ENCODE data around the gene LEMD2.

LEMD2 gene

GRCh38 chr6:33782561-33782960, 6.4 kb downstream of the LEMD2 start:
- H3K36me3 ChIP-seq (ENCODE audit: control insufficient read depth, low read length) = peaks cover 97% of the 10 kb centered on the region
- peaks cover 19% of the 10 kb centered on the region for H3K4me1 ChIP-seq (ENCODE audit: control insufficient read depth, low read length)
- H3K27me3 ChIP-seq (ENCODE audit: control insufficient read depth, low read length) = no peaks in the 10 kb centered on the region
- H3F3A ChIP-seq (ENCODE audit: control insufficient read depth, insufficient read depth) = no peaks in the 10 kb centered on the region
- no peaks in the 10 kb centered on the region for H3K9me3 ChIP-seq (ENCODE audit: control insufficient read depth, insufficient read depth, low read length)
- no peak overlapping the region for H3K4me2 ChIP-seq (ENCODE audit: low read length)
- H3K79me2 ChIP-seq (ENCODE audit: control insufficient read depth, low read length) = peaks cover 31% of the 10 kb centered on the region
- no peak overlapping the region for H3K27ac ChIP-seq (ENCODE audit: low read depth, low read length)
- peaks cover 13% of the 10 kb centered on the region for H4K20me1 ChIP-seq (ENCODE audit: control insufficient read depth, insufficient read depth, low read depth, low read length)
- no peak overlapping the region for H3K4me3 ChIP-seq (ENCODE audit: low read length)
- no peak for TF ChIP-seq CTCF (IDR thresholded peaks at IDR 0.05; ENCODE audit: low read depth, low read length, poor library complexity, severe bottlenecking)
- TF ChIP-seq EZH2phosphoT487 (IDR thresholded peaks at IDR 0.05; ENCODE audit: borderline replicate concordance, low read length) = no peak
- H3K9me2 ChIP-seq (replicated peaks; ENCODE audit: control insufficient read depth, low read length) = no peaks in the 10 kb centered on the region

- H3K4me2 ChIP-seq (ENCODE audit: low read length) = no peak overlapping the region
- no peaks in the 10 kb centered on the region for H3F3A ChIP-seq (ENCODE audit: control insufficient read depth, insufficient read depth)
- peaks cover 4% of the 10 kb centered on the region; the same call in 1 of the 2 replicates for H4K20me1 ChIP-seq (ENCODE audit: control insufficient read depth, insufficient read depth, low read depth, low read length)
- H3K4me3 ChIP-seq (ENCODE audit: low read length) = no peak overlapping the region
- H3K79me2 ChIP-seq (ENCODE audit: control insufficient read depth, low read length) = peaks cover 19% of the 10 kb centered on the region
- H3K9me2 ChIP-seq (replicated peaks; ENCODE audit: control insufficient read depth, low read length) = no peaks in the 10 kb centered on the region
- TF ChIP-seq CTCF (IDR thresholded peaks at IDR 0.05; ENCODE audit: low read depth, low read length, poor library complexity, severe bottlenecking) = no peak
- TF ChIP-seq EZH2phosphoT487 (IDR thresholded peaks at IDR 0.05; ENCODE audit: borderline replicate concordance, low read length) = no peak
- no peaks in the 10 kb centered on the region for H3K9me3 ChIP-seq (ENCODE audit: control insufficient read depth, insufficient read depth, low read length)
- H3K4me1 ChIP-seq (ENCODE audit: control insufficient read depth, low read length) = peaks cover 6% of the 10 kb centered on the region
- peaks cover 97% of the 10 kb centered on the region for H3K36me3 ChIP-seq (ENCODE audit: control insufficient read depth, low read length)
- H3K27me3 ChIP-seq (ENCODE audit: control insufficient read depth, low read length) = no peaks in the 10 kb centered on the region
- H3K27ac ChIP-seq (ENCODE audit: low read depth, low read length) = no peak overlapping the region
Observed at GRCh38 chr6:33781131-33781975, 7.6 kb downstream of the LEMD2 start.

GRCh38 chr6:33779895-33780294, 9.0 kb downstream of the LEMD2 start:
- Histone ChIP-seq H3K36me3 (ENCODE audit: control insufficient read depth, low read length) (peaks cover 97% of the 10 kb centered on the region), H3K27me3 (ENCODE audit: control insufficient read depth, low read length) (no peaks in the 10 kb centered on the region), H3K4me1 (ENCODE audit: control insufficient read depth, low read length) (no peaks in the 10 kb centered on the region), H3K4me3 (ENCODE audit: low read length) (no peak overlapping the region), H4K20me1 (ENCODE audit: control insufficient read depth, insufficient read depth, low read depth, low read length) (no peaks in the 10 kb centered on the region; the same call in 1 of the 2 replicates), H3K9me2 (replicated peaks; ENCODE audit: control insufficient read depth, low read length) (no peaks in the 10 kb centered on the region), H3K9me3 (ENCODE audit: control insufficient read depth, insufficient read depth, low read length) (no peaks in the 10 kb centered on the region), H3K79me2 (ENCODE audit: control insufficient read depth, low read length) (peaks cover 4% of the 10 kb centered on the region), H3K27ac (ENCODE audit: low read depth, low read length) (no peak overlapping the region), H3K4me2 (ENCODE audit: low read length) (no peak overlapping the region), H3F3A (ENCODE audit: control insufficient read depth, insufficient read depth) (no peaks in the 10 kb centered on the region)
- TF ChIP-seq EZH2phosphoT487 (IDR thresholded peaks at IDR 0.05; ENCODE audit: borderline replicate concordance, low read length) (no peak), CTCF (IDR thresholded peaks at IDR 0.05; ENCODE audit: low read depth, low read length, poor library complexity, severe bottlenecking) (no peak)
